ENCODE results near the gene TSPAN32.
"Not testable (repeated sequence)": the region's sequence is repeated elsewhere in the genome, so short reads cannot be mapped to it uniquely, and the experiment has no call there.

Gene TSPAN32

GRCh38 chr11:2267306-2267850 lies 34.4 kb upstream of the TSPAN32 start:
- no peak for DNase-seq (ENCODE audit: low read depth)

- no peak for DNase-seq (ENCODE audit: low read depth)
Measured at GRCh38 chr11:2267851-2268728, 33.7 kb upstream of the TSPAN32 start.

- no peak for DNase-seq (ENCODE audit: low read depth)
Measured at GRCh38 chr11:2268729-2269600, 32.8 kb upstream of the TSPAN32 start.

- DNase-seq (ENCODE audit: low read depth) = no peak
Measured at GRCh38 chr11:2269601-2270321, 32.1 kb upstream of the TSPAN32 start.

- no peak for DNase-seq (ENCODE audit: low read depth)
Measured at GRCh38 chr11:2270322-2271076, 31.3 kb upstream of the TSPAN32 start, which contains the start of gene ASCL2. TSS of gene ASCL2 (minus strand) at chr11:2270588. CDS start at chr11:2270332, 256 bp downstream.

- DNase-seq (ENCODE audit: low read depth) = no peak
Measured at GRCh38 chr11:2271077-2271326, 30.8 kb upstream of the TSPAN32 start.

GRCh38 chr11:2271327-2272227 lies 30.2 kb upstream of the TSPAN32 start:
- DNase-seq (ENCODE audit: low read depth) = no peak

- DNase-seq (ENCODE audit: low read depth) = no peak
Measured at GRCh38 chr11:2272228-2272945, 29.4 kb upstream of the TSPAN32 start.

- no peak for DNase-seq (ENCODE audit: low read depth)
Measured at GRCh38 chr11:2272946-2273280, 28.9 kb upstream of the TSPAN32 start.

GRCh38 chr11:2273311-2273710 lies 28.5 kb upstream of the TSPAN32 start:
- DNase-seq (ENCODE audit: low read depth) = no peak

GRCh38 chr11:2273771-2274170 lies 28.0 kb upstream of the TSPAN32 start:
- DNase-seq (ENCODE audit: low read depth) = no peak

GRCh38 chr11:2275334-2276279 lies 26.2 kb upstream of the TSPAN32 start:
- no peak for DNase-seq (ENCODE audit: low read depth)

- DNase-seq (ENCODE audit: low read depth) = no peak
Measured at GRCh38 chr11:2276280-2277007, 25.4 kb upstream of the TSPAN32 start.

- DNase-seq (ENCODE audit: low read depth) = no peak
Measured at GRCh38 chr11:2277008-2277346, 24.8 kb upstream of the TSPAN32 start.

- no peak for DNase-seq (ENCODE audit: low read depth)
Measured at GRCh38 chr11:2277933-2278523, 23.8 kb upstream of the TSPAN32 start.

- no peak for DNase-seq (ENCODE audit: low read depth)
Measured at GRCh38 chr11:2280208-2280607, 21.6 kb upstream of the TSPAN32 start.

GRCh38 chr11:2286350-2286749 lies 15.5 kb upstream of the TSPAN32 start:
- DNase-seq (ENCODE audit: low read depth) = not testable (repeated sequence)

GRCh38 chr11:2287091-2287490 lies 14.7 kb upstream of the TSPAN32 start:
- no peak for DNase-seq (ENCODE audit: low read depth)

Data from non-pigmented ciliary epithelial cell (primary cell).